Endothelial cell of umbilical vein (primary cell): ENCODE results near the gene GOLT1A.

ENCODE experiments used
- FOS ChIP-seq: IDR thresholded peaks from 2 replicates; pipeline ENCODE4 v1.6.1; 2011; ENCODE audit warnings: mild to moderate bottlenecking, low read length, moderate library complexity, borderline replicate concordance; ENCODE audit not compliant: insufficient read depth
- POLR2A ChIP-seq: IDR thresholded peaks from 2 replicates; pipeline ENCODE4 v1.6.1; 2012; ENCODE audit warnings: low read depth, mild to moderate bottlenecking, control low read depth, low read length
- TF ChIP-seq, protein P1 (sequence below), 2 donors: IDR thresholded peaks; 1 replicate in 1 of 2; 2 replicates in 1 of 2; pipeline ENCODE4 v1.5.1; 2011; ENCODE audit warnings: low read length in 2 of 2, mild to moderate bottlenecking in 2 of 2, moderate library complexity in 2 of 2, control low read depth in 1 of 2, inconsistent platforms in 1 of 2, low read depth in 1 of 2; ENCODE audit not compliant: insufficient read depth in 1 of 2; ENCODE audit errors: extremely low read depth in 1 of 2

DNA sequence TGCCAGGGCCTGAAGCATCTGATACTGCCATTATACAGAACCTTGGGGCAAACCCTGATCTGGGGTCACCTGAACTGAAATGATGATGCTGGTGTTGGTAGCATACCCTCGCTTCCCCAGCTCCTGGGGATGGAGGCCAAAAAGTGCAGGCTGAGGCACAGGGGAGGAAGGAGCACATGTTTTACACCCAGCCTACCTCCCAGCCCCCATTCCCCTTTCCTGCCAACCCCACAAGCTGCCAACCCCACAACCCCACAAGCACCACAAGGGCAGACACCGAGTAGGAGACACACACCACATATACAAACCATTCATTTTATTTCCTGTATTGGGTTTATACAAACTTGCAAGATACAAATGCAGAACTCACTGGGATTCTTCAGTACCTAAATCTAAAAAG lies 4.8 kb upstream of the GOLT1A start:
- TF ChIP-seq POLR2A (no peak), FOS (no peak)
- TF ChIP-seq, protein P1, sequence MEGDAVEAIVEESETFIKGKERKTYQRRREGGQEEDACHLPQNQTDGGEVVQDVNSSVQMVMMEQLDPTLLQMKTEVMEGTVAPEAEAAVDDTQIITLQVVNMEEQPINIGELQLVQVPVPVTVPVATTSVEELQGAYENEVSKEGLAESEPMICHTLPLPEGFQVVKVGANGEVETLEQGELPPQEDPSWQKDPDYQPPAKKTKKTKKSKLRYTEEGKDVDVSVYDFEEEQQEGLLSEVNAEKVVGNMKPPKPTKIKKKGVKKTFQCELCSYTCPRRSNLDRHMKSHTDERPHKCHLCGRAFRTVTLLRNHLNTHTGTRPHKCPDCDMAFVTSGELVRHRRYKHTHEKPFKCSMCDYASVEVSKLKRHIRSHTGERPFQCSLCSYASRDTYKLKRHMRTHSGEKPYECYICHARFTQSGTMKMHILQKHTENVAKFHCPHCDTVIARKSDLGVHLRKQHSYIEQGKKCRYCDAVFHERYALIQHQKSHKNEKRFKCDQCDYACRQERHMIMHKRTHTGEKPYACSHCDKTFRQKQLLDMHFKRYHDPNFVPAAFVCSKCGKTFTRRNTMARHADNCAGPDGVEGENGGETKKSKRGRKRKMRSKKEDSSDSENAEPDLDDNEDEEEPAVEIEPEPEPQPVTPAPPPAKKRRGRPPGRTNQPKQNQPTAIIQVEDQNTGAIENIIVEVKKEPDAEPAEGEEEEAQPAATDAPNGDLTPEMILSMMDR (IDR thresholded peaks at IDR 0.05; ENCODE audit: extremely low read depth in 1 of 2, insufficient read depth in 1 of 2, low read depth in 1 of 2, low read length in 2 of 2): no peak
